Neural cell (in vitro differentiated cells): ENCODE measurements around the gene IRX6. TPM values are rescaled to one million over a fixed set of nuclear protein-coding genes. Genes with fewer than 3 reads are reported as not detected.

Source experiments
- H2AFZ ChIP-seq: fragments of 200-600, 300-800 bp; sonication (generic), shearing (Covaris generic); 2 replicates; pipeline ENCODE4 v1.6.0; 2014; ENCODE audit warnings: low read depth, mild to moderate bottlenecking, antibody characterized with exemption, low read length, moderate library complexity
- H3F3A ChIP-seq: fragments of 200-600 bp; shearing (Covaris generic); 2 replicates; pipeline ENCODE4 v1.6.1; 2016; ENCODE audit warnings: mild to moderate bottlenecking, moderate library complexity, mixed read lengths, antibody characterized with exemption, low read length; ENCODE audit not compliant: insufficient read depth, poor library complexity, severe bottlenecking
- H3K27ac ChIP-seq: fragments of 200-600, 300-800 bp; sonication (generic), shearing (Covaris generic); 2 replicates; pipeline ENCODE4 v1.5.1; 2014; ENCODE audit warnings: mild to moderate bottlenecking, low read length, moderate library complexity
- H3K27me3 ChIP-seq: fragments of 300-800, 200-600 bp; sonication (generic), shearing (Covaris generic); 2 replicates; pipeline ENCODE4 v1.6.0; 2014; ENCODE audit warnings: mild to moderate bottlenecking, low read depth, low read length, moderate library complexity; ENCODE audit not compliant: insufficient read depth
- H3K36me3 ChIP-seq: fragments of 300-800, 200-600 bp; sonication (generic), shearing (Covaris generic); 2 replicates; pipeline ENCODE4 v1.5.1; 2014; ENCODE audit warnings: mild to moderate bottlenecking, antibody characterized with exemption, low read length, moderate library complexity; ENCODE audit not compliant: insufficient read depth
- H3K4me2 ChIP-seq: fragments of 300-800, 200-600 bp; sonication (generic), shearing (Covaris generic); 2 replicates; pipeline ENCODE4 v1.6.0; 2014; ENCODE audit warnings: mild to moderate bottlenecking, low read length
- H3K4me3 ChIP-seq: fragments of 300-800, 200-600 bp; sonication (generic), shearing (Covaris generic); 2 replicates; pipeline ENCODE4 v1.5.1; 2014; ENCODE audit warnings: mild to moderate bottlenecking, low read length, moderate library complexity
- H3K79me2 ChIP-seq: fragments of 200-600 bp; shearing (Covaris generic); replicated peaks from 2 replicates; pipeline ENCODE4 v1.6.0; 2014; ENCODE audit warnings: mild to moderate bottlenecking, low read length, moderate library complexity; ENCODE audit not compliant: insufficient read depth
- H3K9ac ChIP-seq: fragments of 300-800, 200-600 bp; sonication (generic), shearing (Covaris generic); 2 replicates; pipeline ENCODE4 v1.6.1; 2016; ENCODE audit warnings: mild to moderate bottlenecking, low read length, mixed read lengths
- H3K9me2 ChIP-seq: fragments of 200-600 bp; shearing (Covaris generic); 2 replicates; pipeline ENCODE4 v1.6.1; 2016; ENCODE audit warnings: mild to moderate bottlenecking, low read length, mixed read lengths; ENCODE audit not compliant: insufficient read depth
- H3K9me3 ChIP-seq: fragments of 200-600, 300-800 bp; sonication (generic), shearing (Covaris generic); 2 replicates; pipeline ENCODE4 v1.6.1; 2016; ENCODE audit warnings: mild to moderate bottlenecking, mixed run types, low read length, moderate library complexity, mixed read lengths
- H4K20me1 ChIP-seq: fragments of 200-600 bp; shearing (Covaris generic); 2 replicates; pipeline ENCODE4 v1.6.1; 2016; ENCODE audit warnings: mild to moderate bottlenecking, mixed run types; ENCODE audit not compliant: insufficient read depth
- CTCF ChIP-seq: fragments of 450-650 bp; IDR thresholded peaks from 2 replicates; pipeline ENCODE4 v1.5.1; 2014; ENCODE audit warnings: antibody characterized with exemption, mild to moderate bottlenecking, moderate library complexity; ENCODE audit not compliant: poor library complexity, severe bottlenecking
- EP300 ChIP-seq: fragments of 450-650 bp; conservative IDR thresholded peaks from 2 replicates; pipeline ENCODE4 v1.6.1; 2014; ENCODE audit warnings: antibody characterized with exemption, mild to moderate bottlenecking, moderate library complexity; ENCODE audit not compliant: poor library complexity, severe bottlenecking
- EZH2 ChIP-seq: fragments of 200-600, 300-800 bp; shearing (Covaris generic), sonication (generic); IDR thresholded peaks from 2 replicates; pipeline ENCODE4 v1.6.1; 2014; ENCODE audit warnings: antibody characterized with exemption, low read length, borderline replicate concordance, mild to moderate bottlenecking; ENCODE audit not compliant: insufficient read depth, poor library complexity, severe bottlenecking
- MXI1 ChIP-seq: fragments of 450-650 bp; conservative IDR thresholded peaks from 2 replicates; pipeline ENCODE4 v1.6.1; 2014; ENCODE audit warnings: antibody characterized with exemption, mild to moderate bottlenecking; ENCODE audit not compliant: poor library complexity, severe bottlenecking
- POLR2AphosphoS5 ChIP-seq: IDR thresholded peaks from 2 replicates; pipeline ENCODE4 v1.6.1; 2012
- RAD21 ChIP-seq: fragments of 450-650 bp; conservative IDR thresholded peaks from 2 replicates; pipeline ENCODE4 v1.6.1; 2014; ENCODE audit warnings: antibody characterized with exemption, mild to moderate bottlenecking, moderate library complexity
- REST ChIP-seq: IDR thresholded peaks from 2 replicates; pipeline ENCODE4 v1.6.1; 2012; ENCODE audit warnings: borderline replicate concordance
- SMC3 ChIP-seq: fragments of 450-650 bp; conservative IDR thresholded peaks from 2 replicates; pipeline ENCODE4 v1.6.1; 2014; ENCODE audit warnings: antibody characterized with exemption, mild to moderate bottlenecking, moderate library complexity; ENCODE audit not compliant: poor library complexity
- TAF1 ChIP-seq: IDR thresholded peaks from 2 replicates; pipeline ENCODE4 v1.6.1; 2012; ENCODE audit warnings: low read depth
- polyA plus RNA-seq: library from polyadenylated mRNA; depleted of rRNA; stranded (reverse); fragments of >200 nt; gene quantifications from 2 replicates; pipeline ENCODE4 v1.2.3, GENCODE V29; 2014

Gene IRX6
- polyA plus RNA-seq, 1 donor from 2014 or later = not detected

GRCh38 chr16:55285586-55285985 is 38.4 kb upstream of the IRX6 start:
- Histone ChIP-seq H3K27me3 (no peaks in the 10 kb centered on the region), H3K36me3 (no peaks in the 10 kb centered on the region), H3K79me2 (no peaks in the 10 kb centered on the region), H3K9me2 (no peaks in the 10 kb centered on the region), H3K4me2 (no peak overlapping the region), H3K4me3 (no peak overlapping the region), H2AFZ (no peak overlapping the region), H4K20me1 (no peaks in the 10 kb centered on the region), H3K9me3 (peaks cover 3% of the 10 kb centered on the region), H3K27ac (no peak overlapping the region), H3K9ac (no peak overlapping the region), H3F3A (no peaks in the 10 kb centered on the region)
- TF ChIP-seq RAD21 (no peak), TAF1 (no peak), SMC3 (no peak), REST (no peak), MXI1 (no peak), EP300 (no peak), POLR2AphosphoS5 (no peak), EZH2 (no peak), CTCF (no peak)

- TF ChIP-seq MXI1 = no peak
- no peak for TF ChIP-seq SMC3
- TF ChIP-seq EP300 = no peak
- no peak for TF ChIP-seq POLR2AphosphoS5
- TF ChIP-seq RAD21 = no peak
- TF ChIP-seq TAF1 = no peak
- no peak for TF ChIP-seq EZH2
- no peak for TF ChIP-seq REST
- TF ChIP-seq CTCF = no peak
- H3K27ac ChIP-seq = no peak overlapping the region
- H3K36me3 ChIP-seq = no peaks in the 10 kb centered on the region
- H3K4me2 ChIP-seq = no peak overlapping the region
- no peaks in the 10 kb centered on the region for H3F3A ChIP-seq
- no peaks in the 10 kb centered on the region for H4K20me1 ChIP-seq
- H2AFZ ChIP-seq = no peak overlapping the region
- H3K4me3 ChIP-seq = no peak overlapping the region
- peaks cover 3% of the 10 kb centered on the region for H3K9me3 ChIP-seq
- no peak overlapping the region for H3K9ac ChIP-seq
- H3K9me2 ChIP-seq = no peaks in the 10 kb centered on the region
- no peaks in the 10 kb centered on the region for H3K27me3 ChIP-seq
- no peaks in the 10 kb centered on the region for H3K79me2 ChIP-seq
Observed at GRCh38 chr16:55289353-55289752, 34.6 kb upstream of the IRX6 start.
